ENCODE data around the gene TMEM140. TPM values are rescaled to one million over a fixed set of nuclear protein-coding genes. Genes with fewer than 3 reads are reported as not detected.

TMEM140 gene
- total RNA-seq, 1 donor from 2014 or later = 39.3 TPM

DNA sequence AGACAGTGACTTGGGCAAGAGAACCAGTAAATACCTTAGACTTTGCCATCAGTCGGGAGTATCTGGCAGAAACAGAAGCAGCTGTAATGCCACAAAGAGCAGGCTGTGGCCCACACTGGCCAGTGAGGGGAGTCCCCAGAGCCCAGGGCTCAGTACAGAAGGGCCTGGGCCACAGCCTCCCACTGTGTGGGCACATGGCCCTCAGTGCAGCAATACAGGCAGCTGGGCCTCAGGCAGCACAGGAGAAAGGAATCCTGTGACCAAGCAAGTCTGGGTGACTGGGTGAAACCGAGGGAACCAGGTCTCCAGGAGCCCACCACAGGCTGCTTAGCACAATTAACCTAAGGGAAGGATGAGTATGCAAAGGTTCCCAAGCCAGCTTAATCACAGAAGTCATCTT is 49.5 kb downstream of the TMEM140 start:
- Histone ChIP-seq H3K4me1 (no peaks in the 10 kb centered on the region), H3K36me3 (peaks cover 99% of the 10 kb centered on the region), H3K9me3 (no peaks in the 10 kb centered on the region), H3K27me3 (ENCODE audit: low read depth) (no peaks in the 10 kb centered on the region), H3K27ac (no peak overlapping the region), H3K4me3 (no peak overlapping the region)
- DNase-seq (no peak), ATAC-seq (no peak)
- TF ChIP-seq, protein P1, sequence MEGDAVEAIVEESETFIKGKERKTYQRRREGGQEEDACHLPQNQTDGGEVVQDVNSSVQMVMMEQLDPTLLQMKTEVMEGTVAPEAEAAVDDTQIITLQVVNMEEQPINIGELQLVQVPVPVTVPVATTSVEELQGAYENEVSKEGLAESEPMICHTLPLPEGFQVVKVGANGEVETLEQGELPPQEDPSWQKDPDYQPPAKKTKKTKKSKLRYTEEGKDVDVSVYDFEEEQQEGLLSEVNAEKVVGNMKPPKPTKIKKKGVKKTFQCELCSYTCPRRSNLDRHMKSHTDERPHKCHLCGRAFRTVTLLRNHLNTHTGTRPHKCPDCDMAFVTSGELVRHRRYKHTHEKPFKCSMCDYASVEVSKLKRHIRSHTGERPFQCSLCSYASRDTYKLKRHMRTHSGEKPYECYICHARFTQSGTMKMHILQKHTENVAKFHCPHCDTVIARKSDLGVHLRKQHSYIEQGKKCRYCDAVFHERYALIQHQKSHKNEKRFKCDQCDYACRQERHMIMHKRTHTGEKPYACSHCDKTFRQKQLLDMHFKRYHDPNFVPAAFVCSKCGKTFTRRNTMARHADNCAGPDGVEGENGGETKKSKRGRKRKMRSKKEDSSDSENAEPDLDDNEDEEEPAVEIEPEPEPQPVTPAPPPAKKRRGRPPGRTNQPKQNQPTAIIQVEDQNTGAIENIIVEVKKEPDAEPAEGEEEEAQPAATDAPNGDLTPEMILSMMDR (IDR thresholded peaks at IDR 0.05) = no peak
- intact Hi-C loops (cut with DNase I) = no loop called here

DNA sequence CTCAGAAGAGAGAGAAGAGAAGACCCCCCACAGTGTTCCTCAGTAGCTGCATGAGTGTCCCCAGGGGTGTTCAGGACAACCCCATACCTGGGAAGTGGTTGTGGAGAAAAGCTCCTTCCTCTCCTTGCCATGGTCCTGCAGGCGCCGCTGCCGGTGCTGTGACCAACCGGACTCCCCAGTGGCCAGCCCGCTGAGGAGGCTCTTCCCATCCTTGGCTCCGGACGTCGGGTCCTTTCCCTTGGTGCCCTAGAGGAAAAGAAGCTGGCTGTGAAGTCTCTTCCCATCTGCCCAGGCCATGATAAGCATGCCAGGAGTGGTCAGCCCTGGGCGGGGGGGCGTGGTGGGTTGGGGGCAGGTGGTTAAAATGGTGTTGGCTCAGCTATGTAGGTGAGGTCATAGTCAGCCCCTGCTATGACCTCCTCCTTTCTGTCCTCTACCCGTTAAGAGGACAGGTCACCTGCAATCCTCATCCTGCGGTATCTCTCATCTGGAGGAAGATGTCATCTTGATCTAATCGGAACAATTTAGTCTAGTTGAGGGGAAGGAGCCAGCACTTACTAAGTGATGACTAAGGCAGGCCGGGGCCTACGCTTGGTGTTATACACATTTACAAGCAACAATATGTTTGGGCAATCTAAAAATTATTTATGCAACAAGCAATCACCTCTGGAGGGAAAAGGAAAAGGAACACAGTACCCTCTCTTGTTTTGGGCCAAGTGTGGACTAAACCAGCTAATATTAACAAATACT is 50.2 kb downstream of the TMEM140 start:
- no peak for DNase-seq
- TF ChIP-seq, protein P1 (IDR thresholded peaks at IDR 0.05) = no peak
- H3K27me3 ChIP-seq (ENCODE audit: low read depth) = no peaks in the 10 kb centered on the region
- intact Hi-C loops (cut with DNase I) = no loop called here
- H3K36me3 ChIP-seq = peaks cover 96% of the 10 kb centered on the region
- H3K27ac ChIP-seq = no peak overlapping the region
- H3K4me3 ChIP-seq = no peak overlapping the region
- H3K4me1 ChIP-seq = no peaks in the 10 kb centered on the region
- ATAC-seq = no peak
- no peaks in the 10 kb centered on the region for H3K9me3 ChIP-seq

DNA sequence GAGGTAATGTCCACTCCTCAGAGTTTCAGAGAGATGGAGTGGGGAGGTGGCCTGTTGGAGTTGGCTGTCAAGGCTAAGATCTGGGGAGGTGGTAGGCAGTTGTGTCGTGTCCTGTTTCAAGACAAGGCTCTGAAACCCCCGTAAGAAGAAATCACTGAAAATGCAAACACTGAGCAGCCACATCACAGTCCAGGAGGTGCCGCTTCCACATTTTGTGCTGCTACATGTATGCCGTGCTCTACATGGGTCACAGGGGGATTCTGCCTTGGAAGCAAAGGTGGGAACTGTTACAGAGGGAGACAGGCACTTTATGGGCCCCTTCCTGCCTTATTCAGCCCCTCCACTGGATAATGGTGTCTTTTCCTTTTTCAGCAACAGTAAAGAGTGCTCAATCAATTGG is 51.6 kb downstream of the TMEM140 start:
- ATAC-seq (peak in 1 of 2 donors; percentile 7), DNase-seq (no peak)
- Histone ChIP-seq H3K4me1 (no peaks in the 10 kb centered on the region), H3K27me3 (ENCODE audit: low read depth) (no peaks in the 10 kb centered on the region), H3K4me3 (no peak overlapping the region), H3K9me3 (no peaks in the 10 kb centered on the region), H3K27ac (no peak overlapping the region), H3K36me3 (peaks cover 96% of the 10 kb centered on the region)
- TF ChIP-seq, protein P1 (IDR thresholded peaks at IDR 0.05) = no peak
- intact Hi-C loops (cut with DNase I) = no loop called here

DNA sequence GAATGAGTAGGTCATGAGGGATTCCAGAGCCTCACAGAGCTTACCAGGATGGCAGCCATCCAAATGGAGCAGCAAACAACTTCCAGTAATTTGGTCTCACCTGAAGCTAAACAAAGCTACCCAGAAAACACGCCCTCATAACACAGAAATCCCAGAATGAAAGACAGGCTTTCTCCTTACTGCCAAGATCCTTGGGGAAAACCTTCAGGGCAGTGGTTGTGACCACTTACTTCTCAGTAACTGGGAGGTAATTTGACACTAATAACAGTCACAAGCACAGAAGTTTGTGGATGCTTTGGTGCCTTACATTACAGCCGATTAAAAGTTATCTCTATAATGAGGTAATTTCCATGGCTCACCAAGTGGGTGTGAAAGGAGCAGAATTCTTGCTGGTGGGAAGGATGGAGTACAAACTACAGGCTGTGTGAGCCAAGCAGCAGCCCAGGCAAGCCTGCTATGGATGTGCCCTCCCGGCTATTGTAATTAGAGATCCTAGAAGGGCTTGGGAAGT is 53.0 kb downstream of the TMEM140 start:
- Histone ChIP-seq H3K27ac (no peak overlapping the region), H3K36me3 (peaks cover 96% of the 10 kb centered on the region), H3K27me3 (ENCODE audit: low read depth) (no peaks in the 10 kb centered on the region), H3K4me3 (no peak overlapping the region), H3K4me1 (peaks cover 11% of the 10 kb centered on the region), H3K9me3 (no peaks in the 10 kb centered on the region)
- TF ChIP-seq, protein P1 (IDR thresholded peaks at IDR 0.05) = no peak
- no peak for DNase-seq
- ATAC-seq = peak in 1 of 2 donors; percentile 25
- intact Hi-C loops (cut with DNase I) = no loop called here

DNA sequence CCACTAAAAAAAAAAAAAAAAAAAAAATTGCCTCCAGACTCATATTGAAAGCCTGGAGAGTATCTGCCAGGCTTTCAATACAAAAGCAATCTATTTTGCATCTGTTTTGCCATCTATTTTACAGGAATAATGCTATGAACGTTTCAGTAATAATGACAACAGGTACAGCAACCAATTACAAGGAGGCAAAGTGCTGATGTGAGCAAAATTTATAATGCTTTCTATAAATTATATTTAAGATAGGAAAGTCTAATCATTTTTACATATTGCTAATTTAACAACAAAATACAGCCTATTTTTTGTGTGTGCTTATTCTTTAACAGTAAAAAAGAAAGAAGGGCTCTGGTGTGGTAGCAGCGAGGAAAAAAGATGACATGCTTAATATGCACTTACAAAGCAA is 53.5 kb downstream of the TMEM140 start:
- H3K4me1 ChIP-seq = peaks cover 15% of the 10 kb centered on the region
- no peaks in the 10 kb centered on the region for H3K27me3 ChIP-seq (ENCODE audit: low read depth)
- ATAC-seq = no peak
- intact Hi-C loops (cut with DNase I) = no loop called here
- no peak overlapping the region for H3K4me3 ChIP-seq
- H3K27ac ChIP-seq = no peak overlapping the region
- H3K9me3 ChIP-seq = no peaks in the 10 kb centered on the region
- DNase-seq = no peak
- peaks cover 93% of the 10 kb centered on the region for H3K36me3 ChIP-seq
- TF ChIP-seq, protein P1 (IDR thresholded peaks at IDR 0.05) = no peak

All from lower lobe of right lung (tissue), 2 donors.